ENCODE results near the gene DIPK1A. TPM values are rescaled to one million over a fixed set of nuclear protein-coding genes. Genes with fewer than 3 reads are reported as not detected.

DIPK1A gene
- total and polyA plus RNA-seq, 2 experiments from 2014 or later = 26.6 to 51.6 TPM

DNA sequence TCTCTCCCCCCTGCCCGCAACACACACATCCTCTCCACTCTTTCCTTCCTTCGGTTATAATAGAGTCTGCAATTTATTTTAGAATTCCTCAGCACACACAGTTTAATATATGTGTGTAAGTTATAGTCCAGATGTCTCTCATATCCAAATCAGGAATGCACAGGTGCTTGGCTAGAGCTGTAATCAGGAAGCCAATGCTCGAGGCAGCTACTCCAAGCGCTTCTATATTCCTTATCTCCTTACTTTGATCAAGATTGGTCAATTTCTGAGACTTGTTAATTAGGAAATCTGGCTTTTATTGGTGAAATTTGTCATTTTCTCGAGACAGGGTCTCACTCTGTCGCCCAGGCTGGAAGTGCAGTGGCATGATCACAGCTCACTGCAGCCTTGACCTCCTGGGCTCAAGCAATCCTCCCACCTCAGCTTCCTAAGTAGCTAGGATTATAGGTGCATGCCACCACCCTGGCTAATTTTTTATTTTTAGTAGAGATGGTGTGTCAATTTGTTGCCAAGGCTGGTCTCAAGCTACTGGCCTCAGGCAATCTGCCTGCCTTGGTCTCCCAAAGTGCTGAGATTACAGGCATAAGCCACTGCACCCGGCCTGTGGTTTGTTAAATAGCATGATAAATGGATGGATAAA is 101.7 kb downstream of the DIPK1A start:
- WGBS, 2 experiments (ENCODE audit: low coverage in 1 of 2, low lambda C conversion rate in 2 of 2, missing lambda C conversion rate in 2 of 2) = 39 to 41% methylated on average over 7 of the region's 7 CpGs
- 0 out of 2 replicates have a peak overlapping the region, but pooled peaks have one; percentile 2 for H3K9ac ChIP-seq
- peak overlapping the region; percentile 24; the same call in 1 of the 2 replicates for H3K4me3 ChIP-seq
- H3K36me3 ChIP-seq (ENCODE audit: low read depth) = no peaks in the 10 kb centered on the region; the same call in 1 of the 2 replicates
- no peaks in the 10 kb centered on the region for H3F3A ChIP-seq (ENCODE audit: insufficient read depth)
- H3K27ac ChIP-seq = no peak overlapping the region
- H3K9me2 ChIP-seq (ENCODE audit: insufficient read depth) = no peaks in the 10 kb centered on the region
- no peak for TF ChIP-seq EZH2 (IDR thresholded peaks at IDR 0.05; ENCODE audit: insufficient read depth, poor library complexity, severe bottlenecking)
- TF ChIP-seq EZH2phosphoT487 (IDR thresholded peaks at IDR 0.05; ENCODE audit: insufficient read depth, low read depth) = no peak
- H3K27me3 ChIP-seq (replicated peaks; ENCODE audit: insufficient read depth) = no peaks in the 10 kb centered on the region
- no peaks in the 10 kb centered on the region for H3K79me2 ChIP-seq (ENCODE audit: insufficient read depth)
- no peaks in the 10 kb centered on the region for H4K20me1 ChIP-seq (ENCODE audit: insufficient read depth)
- in situ Hi-C loops (cut with MboI) = loop anchor here (5.0 kb wide), 1 partner anchor 133 kb away; no protein-coding TSS in a partner anchor
- peak overlapping the region; percentile 61 for H2AFZ ChIP-seq
- H3K9me3 ChIP-seq (ENCODE audit: low read depth) = no peaks in the 10 kb centered on the region
- H3K4me1 ChIP-seq (ENCODE audit: insufficient read depth) = no peaks in the 10 kb centered on the region
- H3K4me2 ChIP-seq (ENCODE audit: unreplicated experiment) = no peak overlapping the region
- DNase-seq = no peak

DNA sequence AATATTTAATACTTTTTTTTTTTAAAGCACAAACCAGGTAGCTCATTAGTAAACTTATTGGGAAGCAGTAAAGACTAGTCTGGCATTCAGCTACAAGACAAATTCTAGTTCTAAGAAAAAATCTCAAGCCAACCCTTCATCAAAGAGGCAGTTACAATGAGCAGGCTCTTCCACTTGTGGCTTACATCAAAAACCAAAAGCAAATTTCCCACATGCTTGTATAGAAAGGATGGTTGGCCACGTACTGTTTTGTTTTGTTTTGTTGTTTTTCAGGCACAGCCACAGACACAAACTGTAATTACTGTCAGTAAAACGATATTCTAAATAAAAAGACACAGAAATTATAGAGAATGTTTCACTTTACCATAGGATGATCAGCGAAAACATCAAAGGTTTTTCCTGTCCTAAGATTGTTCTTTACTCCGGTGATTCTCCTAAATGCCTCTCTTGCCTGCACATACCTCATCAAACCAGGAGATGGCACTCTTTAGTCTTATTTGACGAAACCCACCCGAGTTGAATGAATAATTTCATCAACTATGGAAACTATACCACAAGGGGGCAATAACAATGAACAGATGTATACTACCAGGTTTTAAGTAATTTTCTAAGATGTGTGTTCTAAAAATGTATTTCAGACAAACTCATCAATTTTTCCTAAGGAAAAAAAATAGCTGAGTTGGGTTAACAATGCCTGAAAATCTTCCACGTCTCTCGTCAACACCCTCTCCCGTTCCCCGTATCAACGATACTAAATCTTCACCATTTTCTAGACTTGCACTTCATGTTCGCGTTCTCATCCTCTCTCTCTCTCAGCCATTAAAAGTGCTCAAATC is 102.5 kb downstream of the DIPK1A start:
- H3K4me2 ChIP-seq (ENCODE audit: unreplicated experiment) = no peak overlapping the region
- no peaks in the 10 kb centered on the region for H3K9me3 ChIP-seq (ENCODE audit: low read depth)
- H4K20me1 ChIP-seq (ENCODE audit: insufficient read depth) = no peaks in the 10 kb centered on the region
- 0 out of 2 replicates have a peak overlapping the region, but pooled peaks have one; percentile 2 for H3K9ac ChIP-seq
- TF ChIP-seq EZH2 (IDR thresholded peaks at IDR 0.05; ENCODE audit: insufficient read depth, poor library complexity, severe bottlenecking) (no peak), EZH2phosphoT487 (IDR thresholded peaks at IDR 0.05; ENCODE audit: insufficient read depth, low read depth) (no peak)
- H3K36me3 ChIP-seq (ENCODE audit: low read depth) = no peaks in the 10 kb centered on the region; the same call in 1 of the 2 replicates
- in situ Hi-C loops (cut with MboI) = loop anchor here (5.0 kb wide), 1 partner anchor 134 kb away; no protein-coding TSS in a partner anchor
- H3K4me1 ChIP-seq (ENCODE audit: insufficient read depth) = no peaks in the 10 kb centered on the region
- no peaks in the 10 kb centered on the region for H3K27me3 ChIP-seq (replicated peaks; ENCODE audit: insufficient read depth)
- peak overlapping the region; percentile 24; the same call in 1 of the 2 replicates for H3K4me3 ChIP-seq
- H3K27ac ChIP-seq = no peak overlapping the region
- H3K79me2 ChIP-seq (ENCODE audit: insufficient read depth) = no peaks in the 10 kb centered on the region
- H3K9me2 ChIP-seq (ENCODE audit: insufficient read depth) = no peaks in the 10 kb centered on the region
- peak; percentile 89 for DNase-seq
- peak overlapping the region; percentile 61 for H2AFZ ChIP-seq
- no peaks in the 10 kb centered on the region for H3F3A ChIP-seq (ENCODE audit: insufficient read depth)
- 12 to 17% methylated on average over 13 of the region's 13 CpGs for WGBS, 2 experiments (ENCODE audit: low coverage in 1 of 2, low lambda C conversion rate in 2 of 2, missing lambda C conversion rate in 2 of 2)

DNA sequence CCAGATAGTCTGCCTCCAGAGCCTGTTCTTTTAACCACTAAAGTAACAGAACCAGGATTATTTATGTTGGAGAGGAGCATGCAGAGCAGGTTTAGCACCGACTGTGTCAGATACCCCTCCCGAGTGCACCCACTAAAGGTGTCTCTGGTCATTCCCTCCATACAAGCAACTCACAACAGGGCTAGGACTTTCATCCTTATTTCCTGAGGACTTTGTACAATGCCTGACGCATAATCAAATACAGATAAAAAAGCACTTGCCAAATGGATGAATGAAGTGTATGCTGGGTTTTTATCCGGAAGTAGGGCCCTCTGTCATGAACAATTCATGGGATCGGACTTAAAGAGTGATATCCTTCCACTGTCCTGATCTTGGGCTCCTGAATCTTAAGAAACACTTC is 103.4 kb downstream of the DIPK1A start:
- H3K4me2 ChIP-seq (ENCODE audit: unreplicated experiment) = no peak overlapping the region
- no peaks in the 10 kb centered on the region for H3K9me3 ChIP-seq (ENCODE audit: low read depth)
- WGBS, 2 experiments (ENCODE audit: low coverage in 1 of 2, low lambda C conversion rate in 2 of 2, missing lambda C conversion rate in 2 of 2) = 79 to 84% methylated on average over 5 of the region's 5 CpGs
- no peak for TF ChIP-seq EZH2 (IDR thresholded peaks at IDR 0.05; ENCODE audit: insufficient read depth, poor library complexity, severe bottlenecking)
- no peak for TF ChIP-seq EZH2phosphoT487 (IDR thresholded peaks at IDR 0.05; ENCODE audit: insufficient read depth, low read depth)
- H3K27me3 ChIP-seq (replicated peaks; ENCODE audit: insufficient read depth) = no peaks in the 10 kb centered on the region
- no peaks in the 10 kb centered on the region for H3K9me2 ChIP-seq (ENCODE audit: insufficient read depth)
- H3K79me2 ChIP-seq (ENCODE audit: insufficient read depth) = no peaks in the 10 kb centered on the region
- no peaks in the 10 kb centered on the region for H4K20me1 ChIP-seq (ENCODE audit: insufficient read depth)
- no peaks in the 10 kb centered on the region; the same call in 1 of the 2 replicates for H3K36me3 ChIP-seq (ENCODE audit: low read depth)
- H3K4me1 ChIP-seq (ENCODE audit: insufficient read depth) = no peaks in the 10 kb centered on the region
- H3K27ac ChIP-seq = no peak overlapping the region
- no peak overlapping the region for H2AFZ ChIP-seq
- DNase-seq = no peak
- H3K9ac ChIP-seq = no peak overlapping the region
- in situ Hi-C loops (cut with MboI) = loop anchor here (5.0 kb wide), 1 partner anchor 134 kb away; no protein-coding TSS in a partner anchor
- no peak overlapping the region for H3K4me3 ChIP-seq
- no peaks in the 10 kb centered on the region for H3F3A ChIP-seq (ENCODE audit: insufficient read depth)

DNA sequence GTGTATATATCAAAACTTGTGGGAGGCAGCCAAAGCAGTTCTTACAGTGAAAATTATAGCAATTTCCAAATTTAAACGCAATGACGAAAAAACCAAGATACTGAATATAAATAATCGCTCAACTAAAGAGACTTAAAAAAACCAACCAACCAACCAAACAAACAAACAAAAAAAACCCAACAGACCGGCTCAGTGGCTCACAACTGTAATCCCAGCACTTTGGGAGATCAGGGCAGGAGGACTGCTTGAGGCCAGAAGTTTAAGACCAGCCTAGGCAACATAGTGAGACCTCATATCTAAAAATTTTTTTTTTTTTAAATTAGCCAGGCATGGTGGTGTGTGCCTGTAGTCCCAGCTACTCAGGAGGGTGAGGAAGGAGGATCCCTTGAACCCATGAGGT is 106.0 kb downstream of the DIPK1A start:
- Histone ChIP-seq H3K27ac (no peak overlapping the region), H3K27me3 (replicated peaks; ENCODE audit: insufficient read depth) (no peaks in the 10 kb centered on the region), H3K79me2 (ENCODE audit: insufficient read depth) (no peaks in the 10 kb centered on the region), H3K36me3 (ENCODE audit: low read depth) (no peaks in the 10 kb centered on the region; the same call in none of the 2 replicates), H3K4me3 (no peak overlapping the region), H3K9me3 (ENCODE audit: low read depth) (no peaks in the 10 kb centered on the region), H3K9ac (no peak overlapping the region), H2AFZ (no peak overlapping the region), H3K4me1 (ENCODE audit: insufficient read depth) (no peaks in the 10 kb centered on the region), H3F3A (ENCODE audit: insufficient read depth) (no peaks in the 10 kb centered on the region), H4K20me1 (ENCODE audit: insufficient read depth) (no peaks in the 10 kb centered on the region), H3K9me2 (ENCODE audit: insufficient read depth) (no peaks in the 10 kb centered on the region), H3K4me2 (ENCODE audit: unreplicated experiment) (no peak overlapping the region)
- in situ Hi-C loops (cut with MboI) = loop anchor here (5.0 kb wide), 1 partner anchor 137 kb away; no protein-coding TSS in a partner anchor
- 98% methylated on average over 4 of the region's 4 CpGs for WGBS, 2 experiments (ENCODE audit: low coverage in 1 of 2, low lambda C conversion rate in 2 of 2, missing lambda C conversion rate in 2 of 2)
- TF ChIP-seq EZH2phosphoT487 (IDR thresholded peaks at IDR 0.05; ENCODE audit: insufficient read depth, low read depth) (no peak), EZH2 (IDR thresholded peaks at IDR 0.05; ENCODE audit: insufficient read depth, poor library complexity, severe bottlenecking) (no peak)
- DNase-seq = no peak
